Neural crest cell (in vitro differentiated cells): ENCODE data around the gene APBB2. TPM values are rescaled to one million over a fixed set of nuclear protein-coding genes. Genes with fewer than 3 reads are reported as not detected.

Experiments
- DNase-seq: peaks from one replicate; pipeline ENCODE4 v3.0.0; 2021; ENCODE audit warnings: low read depth, mixed read lengths, low spot score
- H3K27ac Mint-ChIP-seq: one replicate; pipeline ENCODE4 v1.8.0; 2021; ENCODE audit warnings: mild to moderate bottlenecking, mixed read lengths; ENCODE audit not compliant: unreplicated experiment
- H3K27me3 Mint-ChIP-seq: 2 replicates; pipeline ENCODE4 v1.8.0; 2021; ENCODE audit warnings: low read depth, mild to moderate bottlenecking, mixed read lengths
- H3K36me3 Mint-ChIP-seq: 2 replicates; pipeline ENCODE4 v1.8.0; 2021; ENCODE audit warnings: low read depth, mild to moderate bottlenecking, mixed read lengths
- H3K4me1 Mint-ChIP-seq: 2 replicates; pipeline ENCODE4 v1.8.0; 2021; ENCODE audit warnings: mixed read lengths
- H3K4me3 Mint-ChIP-seq: one replicate; pipeline ENCODE4 v1.8.0; 2021; ENCODE audit warnings: mild to moderate bottlenecking, mixed read lengths
- H3K9me3 Mint-ChIP-seq: 2 replicates; pipeline ENCODE4 v1.8.0; 2021; ENCODE audit warnings: mixed read lengths
- CTCF ChIP-seq: fragments of 200-600 bp; sonication (generic); conservative IDR thresholded peaks from 2 replicates; pipeline ENCODE4 v1.5.0; 2021; ENCODE audit warnings: antibody characterized with exemption, mild to moderate bottlenecking
- long read RNA-seq: library from polyadenylated mRNA; unstranded; transcript quantifications from one replicate; pipeline ENCODE4 v2.0.0, GENCODE V29; 2020
- total RNA-seq: library from RNA; stranded (reverse); gene quantifications from 2 replicates; pipeline ENCODE4 v1.2.1, GENCODE V29; 2021

The APBB2 gene
- total RNA-seq, result 68.5 and 72.7 TPM in 2 replicates
- long read RNA-seq, full-length matches to known transcripts, result 51 of 102 reads
- long read RNA-seq, partial matches to known transcripts, result 8 of 102 reads
- long read RNA-seq, other reads (novel, unspliced or antisense), result 43 of 102 reads

GRCh38 chr4:41214136-41214824 lies at the start of gene APBB2:
Gene APBB2 (minus strand): TSS chr4:41214542. CDS start chr4:41033254, 181,288 bp downstream.
- H3K9me3 Mint-ChIP-seq, result no peaks in the 10 kb centered on the region
- peaks cover 22% of the 10 kb centered on the region for H3K27me3 Mint-ChIP-seq
- H3K36me3 Mint-ChIP-seq, result no peaks in the 10 kb centered on the region
- TF ChIP-seq CTCF, result peak; percentile 87
- H3K4me3 Mint-ChIP-seq, result peak within 1 kb of the TSS; percentile 93
- DNase-seq, result peak; percentile 93
- H3K27ac Mint-ChIP-seq, result peak within 1 kb of the TSS; percentile 2
- H3K4me1 Mint-ChIP-seq, result peaks cover 38% of the 10 kb centered on the region

GRCh38 chr4:41262198-41262597 lies 47.9 kb upstream of the APBB2 start:
- no peak for DNase-seq
- H3K27me3 Mint-ChIP-seq, result no peaks in the 10 kb centered on the region
- H3K9me3 Mint-ChIP-seq, result no peaks in the 10 kb centered on the region
- no peak overlapping the region for H3K4me3 Mint-ChIP-seq
- H3K4me1 Mint-ChIP-seq, result peaks cover 21% of the 10 kb centered on the region
- TF ChIP-seq CTCF, result no peak
- H3K36me3 Mint-ChIP-seq, result peaks cover 19% of the 10 kb centered on the region
- H3K27ac Mint-ChIP-seq, result no peak overlapping the region

GRCh38 chr4:41260116-41260733 lies 45.9 kb upstream of the APBB2 start:
- Mint-ChIP-seq H3K4me3 (peak overlapping the region; percentile 25), H3K4me1 (peaks cover 32% of the 10 kb centered on the region), H3K9me3 (no peaks in the 10 kb centered on the region), H3K27me3 (peaks cover 6% of the 10 kb centered on the region), H3K36me3 (peaks cover 13% of the 10 kb centered on the region), H3K27ac (no peak overlapping the region)
- no peak for TF ChIP-seq CTCF
- DNase-seq, result no peak

GRCh38 chr4:41258783-41259182 lies 44.4 kb upstream of the APBB2 start:
- Mint-ChIP-seq H3K4me1 (peaks cover 32% of the 10 kb centered on the region), H3K9me3 (no peaks in the 10 kb centered on the region), H3K36me3 (peaks cover 11% of the 10 kb centered on the region), H3K27me3 (peaks cover 6% of the 10 kb centered on the region), H3K4me3 (peak overlapping the region; percentile 96), H3K27ac (no peak overlapping the region)
- peak; percentile 59 for TF ChIP-seq CTCF
- DNase-seq, result no peak

GRCh38 chr4:41257906-41258305 lies 43.6 kb upstream of the APBB2 start:
- H3K4me3 Mint-ChIP-seq, result peak overlapping the region; percentile 96
- H3K4me1 Mint-ChIP-seq, result peaks cover 32% of the 10 kb centered on the region
- H3K9me3 Mint-ChIP-seq, result peaks cover 2% of the 10 kb centered on the region
- H3K36me3 Mint-ChIP-seq, result peaks cover 4% of the 10 kb centered on the region
- H3K27ac Mint-ChIP-seq, result peak overlapping the region; percentile 89
- TF ChIP-seq CTCF, result no peak
- DNase-seq, result no peak
- H3K27me3 Mint-ChIP-seq, result peaks cover 10% of the 10 kb centered on the region
